Measurements from ENCODE around the gene CACNA2D3. TPM values are rescaled to one million over a fixed set of nuclear protein-coding genes. Genes with fewer than 3 reads are reported as not detected.

The CACNA2D3 gene
- total RNA-seq, 2 experiments from 2014 or later, result not detected

GRCh38 chr3:54353546-54353945 is 231.2 kb downstream of the CACNA2D3 start:
- no peaks in the 10 kb centered on the region for H3K79me2 ChIP-seq (ENCODE audit: insufficient read depth, low read depth, low read length)
- H3K4me1 ChIP-seq (ENCODE audit: insufficient read depth, low read length, poor library complexity, severe bottlenecking), result no peaks in the 10 kb centered on the region
- ChIA-PET CTCF (ENCODE audit: unreplicated experiment) (no interaction called here), POLR2A (no interaction called here)
- H3K36me3 ChIP-seq (ENCODE audit: insufficient read depth, low read length), result no peaks in the 10 kb centered on the region
- no peak overlapping the region for H2AFZ ChIP-seq (ENCODE audit: low read length)
- H3K9me2 ChIP-seq (ENCODE audit: insufficient read depth, low read length), result no peaks in the 10 kb centered on the region
- H4K20me1 ChIP-seq (ENCODE audit: insufficient read depth, low read length), result no peaks in the 10 kb centered on the region
- TF ChIP-seq CTCF (conservative IDR thresholded peaks at IDR 0.05; ENCODE audit: low read length), result no peak
- no peak for TF ChIP-seq EZH2phosphoT487 (IDR thresholded peaks at IDR 0.05; ENCODE audit: borderline replicate concordance, low read depth, low read length)
- DNase-seq (ENCODE audit: low spot score), result no peak
- no TSS peak for BruUV-seq (replicated peaks)
- H3K9me3 ChIP-seq (ENCODE audit: low read length), result no peaks in the 10 kb centered on the region
- intact Hi-C loops (cut with micrococcal nuclease; ENCODE audit: unreplicated experiment), result no loop called here
- H3K4me2 ChIP-seq (ENCODE audit: low read length), result no peak overlapping the region
- H3K27ac ChIP-seq (ENCODE audit: low read depth, low read length, poor library complexity, severe bottlenecking), result no peak overlapping the region
- H3K4me3 ChIP-seq (ENCODE audit: low read depth, low read length, poor library complexity, severe bottlenecking), result no peak overlapping the region

GRCh38 chr3:54353946-54354345 is 231.6 kb downstream of the CACNA2D3 start:
- Histone ChIP-seq H3K9me2 (ENCODE audit: insufficient read depth, low read length) (no peaks in the 10 kb centered on the region), H4K20me1 (ENCODE audit: insufficient read depth, low read length) (no peaks in the 10 kb centered on the region), H3K36me3 (ENCODE audit: insufficient read depth, low read length) (no peaks in the 10 kb centered on the region), H2AFZ (ENCODE audit: low read length) (no peak overlapping the region), H3K79me2 (ENCODE audit: insufficient read depth, low read depth, low read length) (no peaks in the 10 kb centered on the region), H3K4me2 (ENCODE audit: low read length) (no peak overlapping the region), H3K27ac (ENCODE audit: low read depth, low read length, poor library complexity, severe bottlenecking) (no peak overlapping the region), H3K9me3 (ENCODE audit: low read length) (no peaks in the 10 kb centered on the region), H3K4me3 (ENCODE audit: low read depth, low read length, poor library complexity, severe bottlenecking) (no peak overlapping the region), H3K4me1 (ENCODE audit: insufficient read depth, low read length, poor library complexity, severe bottlenecking) (no peaks in the 10 kb centered on the region)
- ChIA-PET POLR2A (no interaction called here), CTCF (ENCODE audit: unreplicated experiment) (no interaction called here)
- DNase-seq (ENCODE audit: low spot score), result no peak
- TF ChIP-seq EZH2phosphoT487 (IDR thresholded peaks at IDR 0.05; ENCODE audit: borderline replicate concordance, low read depth, low read length) (no peak), CTCF (conservative IDR thresholded peaks at IDR 0.05; ENCODE audit: low read length) (no peak)
- no TSS peak for BruUV-seq (replicated peaks)
- intact Hi-C loops (cut with micrococcal nuclease; ENCODE audit: unreplicated experiment), result no loop called here

DNA sequence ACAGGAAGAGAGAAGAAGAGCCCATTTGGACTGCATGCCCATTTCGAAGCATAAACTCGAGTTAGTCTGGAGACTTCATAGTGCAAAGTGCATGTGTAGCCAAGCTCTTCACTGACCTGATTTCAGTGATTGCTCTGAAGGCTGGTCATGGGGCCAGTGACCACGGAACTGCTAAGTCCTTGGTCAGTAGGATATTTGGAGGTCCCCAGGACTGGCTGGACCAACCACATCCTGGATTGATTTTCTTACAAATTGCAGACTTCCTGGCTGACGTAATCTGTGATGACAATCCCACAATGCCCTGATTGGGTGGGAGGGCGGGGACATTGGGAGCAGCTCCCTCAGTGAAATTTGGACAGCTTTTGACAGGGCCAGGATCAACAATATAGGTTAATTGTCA is 233.4 kb downstream of the CACNA2D3 start:
- no TSS peak for BruUV-seq (replicated peaks)

More for the DNA sequence above, 233.4 kb downstream of the CACNA2D3 start:
- no peak overlapping the region for H3K4me3 ChIP-seq (ENCODE audit: low read depth, low read length, poor library complexity, severe bottlenecking)
- no peaks in the 10 kb centered on the region for H3K36me3 ChIP-seq (ENCODE audit: insufficient read depth, low read length)
- TF ChIP-seq EZH2phosphoT487 (IDR thresholded peaks at IDR 0.05; ENCODE audit: borderline replicate concordance, low read depth, low read length), result no peak
- no peak for TF ChIP-seq CTCF (conservative IDR thresholded peaks at IDR 0.05; ENCODE audit: low read length)
- H3K9me3 ChIP-seq (ENCODE audit: low read length), result no peaks in the 10 kb centered on the region
- no peaks in the 10 kb centered on the region for H3K79me2 ChIP-seq (ENCODE audit: insufficient read depth, low read depth, low read length)
- H3K9me2 ChIP-seq (ENCODE audit: insufficient read depth, low read length), result no peaks in the 10 kb centered on the region
- no peak overlapping the region for H2AFZ ChIP-seq (ENCODE audit: low read length)
- H4K20me1 ChIP-seq (ENCODE audit: insufficient read depth, low read length), result no peaks in the 10 kb centered on the region
- H3K4me2 ChIP-seq (ENCODE audit: low read length), result no peak overlapping the region
- H3K4me1 ChIP-seq (ENCODE audit: insufficient read depth, low read length, poor library complexity, severe bottlenecking), result no peaks in the 10 kb centered on the region
- ChIA-PET POLR2A (no interaction called here), CTCF (ENCODE audit: unreplicated experiment) (no interaction called here)
- intact Hi-C loops (cut with micrococcal nuclease; ENCODE audit: unreplicated experiment), result no loop called here
- no peak for DNase-seq (ENCODE audit: low spot score)
- no peak overlapping the region for H3K27ac ChIP-seq (ENCODE audit: low read depth, low read length, poor library complexity, severe bottlenecking)
